Daoy (cell line): ENCODE data around the gene SCAMP2. TPM values are rescaled to one million over a fixed set of nuclear protein-coding genes. Genes with fewer than 3 reads are reported as not detected.

Experiments used
- DNase-seq: peaks from one replicate; pipeline ENCODE4 v3.0.0-alpha.2; 2015; ENCODE audit warnings: low read depth
- total RNA-seq: library from RNA; depleted of rRNA; stranded (reverse); fragments of >200 nt; shearing (Covaris generic); gene quantifications from 2 replicates; pipeline ENCODE4 v1.2.3, GENCODE V29; 2014

SCAMP2 gene
- total RNA-seq, 1 experiment from 2014 or later, result 15.9 TPM

DNA sequence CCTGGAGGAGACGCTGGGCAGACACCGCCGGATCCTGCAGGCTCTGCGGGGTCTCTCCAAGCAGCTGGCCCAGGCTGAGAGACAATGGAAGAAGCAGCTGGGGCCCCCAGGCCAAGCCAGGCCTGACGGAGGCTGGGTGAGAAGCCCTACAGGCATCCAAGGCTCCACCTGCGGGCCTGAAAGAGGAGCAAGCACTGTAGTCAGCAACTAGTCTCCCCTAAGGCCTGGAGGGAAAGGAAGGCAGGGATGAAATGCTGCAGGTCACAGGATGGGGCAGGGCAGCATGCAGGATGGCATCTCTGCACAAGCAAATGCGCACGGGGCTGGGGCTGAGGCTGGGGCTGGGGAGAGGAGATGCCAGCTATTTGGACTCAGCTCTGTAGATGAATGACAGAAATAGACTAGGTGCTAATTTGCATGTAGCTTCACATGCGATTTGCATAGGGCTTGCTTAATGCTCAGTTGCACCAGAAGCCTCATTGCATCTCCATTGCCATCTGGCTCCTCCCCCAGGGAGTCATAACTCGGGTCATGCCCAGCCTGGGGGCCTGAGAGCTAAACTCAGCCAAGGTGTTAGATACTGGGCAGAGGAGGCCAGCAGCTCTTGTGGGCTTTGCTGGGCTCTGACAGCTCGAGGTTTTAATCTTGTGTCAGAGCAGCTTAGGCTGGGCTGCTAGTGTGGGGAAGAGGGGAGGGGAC lies 51.9 kb downstream of the SCAMP2 start:
- no peak for DNase-seq

DNA sequence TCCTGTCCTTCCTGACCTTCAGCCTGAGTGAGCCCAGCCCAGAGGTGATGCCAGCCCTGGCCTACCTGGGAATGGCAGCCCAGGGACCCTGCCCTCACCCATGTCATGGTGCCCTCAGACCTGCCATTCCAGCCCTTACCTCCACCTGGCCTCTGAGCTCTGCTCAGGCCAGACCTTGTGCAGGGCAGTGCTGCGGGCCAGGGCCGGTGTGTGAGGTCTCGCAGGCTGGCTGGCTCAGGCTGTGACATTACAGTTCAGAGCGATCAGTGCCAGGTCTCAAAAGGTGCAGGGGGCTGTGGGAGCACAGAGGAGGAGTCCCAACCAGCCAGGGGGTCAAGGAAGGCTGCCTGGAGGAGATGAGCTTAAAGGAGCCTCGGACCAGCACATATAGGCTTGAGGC lies 53.1 kb downstream of the SCAMP2 start:
- DNase-seq, result no peak

DNA sequence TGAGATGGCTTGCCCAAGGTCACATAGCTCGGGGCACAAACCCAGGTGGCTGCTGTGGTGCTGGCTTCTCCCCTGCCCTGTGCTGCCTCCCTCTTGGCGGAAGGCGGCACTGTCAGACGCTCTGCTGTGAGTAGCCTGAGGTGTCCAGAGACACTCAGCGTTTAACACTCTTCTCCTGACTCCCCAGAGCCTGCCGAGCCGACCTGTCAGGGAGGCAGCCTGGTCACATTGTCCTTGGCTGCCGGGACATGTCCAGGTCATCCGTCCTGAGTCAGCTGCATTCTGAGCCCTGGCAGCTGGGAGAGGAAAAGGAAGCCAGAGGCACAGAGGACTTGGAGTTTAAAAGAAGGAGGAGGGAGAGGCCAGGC lies 55.8 kb downstream of the SCAMP2 start:
- DNase-seq, result no peak

DNA sequence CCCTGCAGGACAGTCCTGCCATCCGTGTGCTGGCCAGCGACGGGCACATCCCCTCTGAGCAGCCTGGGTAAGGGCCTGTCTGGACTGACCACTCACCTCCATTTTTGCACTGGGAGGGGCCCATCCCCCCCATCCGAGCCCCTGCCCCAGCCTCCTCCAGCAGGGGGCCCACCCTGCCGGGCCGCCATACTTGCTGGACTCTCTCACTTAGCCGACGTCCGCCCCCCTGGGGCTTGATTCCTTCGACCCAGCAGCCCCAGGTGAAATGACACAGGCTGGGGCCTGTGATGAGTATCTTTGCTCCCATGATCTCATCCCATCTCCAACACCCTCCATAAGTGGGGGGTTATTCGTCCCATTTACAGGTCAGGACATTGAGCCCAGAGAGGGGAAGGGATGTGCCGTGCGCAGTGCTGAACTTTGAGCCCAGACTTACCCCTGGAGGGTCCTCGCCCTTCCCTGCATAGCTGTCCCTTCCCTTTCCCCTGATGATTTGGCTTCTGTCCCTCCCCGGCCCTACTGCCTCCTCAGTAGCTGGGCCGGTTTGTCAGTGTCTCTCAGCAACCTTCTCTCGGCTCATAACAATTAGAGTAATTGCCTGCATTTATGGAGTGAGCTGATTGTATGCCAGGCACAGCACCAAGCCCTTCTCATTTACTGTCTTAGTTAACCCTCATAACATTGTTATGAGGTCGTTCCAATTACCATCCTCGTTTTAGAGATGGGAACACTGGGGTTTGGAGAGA lies 56.4 kb downstream of the SCAMP2 start:
- no peak for DNase-seq

DNA sequence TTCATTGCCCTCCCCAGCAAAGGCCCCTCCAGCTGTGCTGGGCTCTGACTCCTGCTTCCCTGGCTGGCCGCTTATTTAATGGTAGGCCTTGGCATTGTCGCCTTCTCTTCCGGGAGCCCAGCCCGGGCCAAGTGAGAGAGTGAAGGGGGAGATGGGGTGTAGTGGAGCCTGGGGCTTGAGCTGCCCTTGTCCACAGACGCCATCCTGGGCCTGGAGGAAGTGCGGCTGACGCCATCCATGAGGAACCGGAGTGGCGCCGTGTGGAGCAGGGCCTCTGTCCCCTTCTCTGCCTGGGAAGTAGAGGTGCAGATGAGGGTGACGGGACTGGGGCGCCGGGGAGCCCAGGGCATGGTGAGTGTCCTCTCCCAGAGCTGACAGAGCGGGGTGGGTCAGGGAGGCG lies 57.2 kb downstream of the SCAMP2 start:
- no peak for DNase-seq

DNA sequence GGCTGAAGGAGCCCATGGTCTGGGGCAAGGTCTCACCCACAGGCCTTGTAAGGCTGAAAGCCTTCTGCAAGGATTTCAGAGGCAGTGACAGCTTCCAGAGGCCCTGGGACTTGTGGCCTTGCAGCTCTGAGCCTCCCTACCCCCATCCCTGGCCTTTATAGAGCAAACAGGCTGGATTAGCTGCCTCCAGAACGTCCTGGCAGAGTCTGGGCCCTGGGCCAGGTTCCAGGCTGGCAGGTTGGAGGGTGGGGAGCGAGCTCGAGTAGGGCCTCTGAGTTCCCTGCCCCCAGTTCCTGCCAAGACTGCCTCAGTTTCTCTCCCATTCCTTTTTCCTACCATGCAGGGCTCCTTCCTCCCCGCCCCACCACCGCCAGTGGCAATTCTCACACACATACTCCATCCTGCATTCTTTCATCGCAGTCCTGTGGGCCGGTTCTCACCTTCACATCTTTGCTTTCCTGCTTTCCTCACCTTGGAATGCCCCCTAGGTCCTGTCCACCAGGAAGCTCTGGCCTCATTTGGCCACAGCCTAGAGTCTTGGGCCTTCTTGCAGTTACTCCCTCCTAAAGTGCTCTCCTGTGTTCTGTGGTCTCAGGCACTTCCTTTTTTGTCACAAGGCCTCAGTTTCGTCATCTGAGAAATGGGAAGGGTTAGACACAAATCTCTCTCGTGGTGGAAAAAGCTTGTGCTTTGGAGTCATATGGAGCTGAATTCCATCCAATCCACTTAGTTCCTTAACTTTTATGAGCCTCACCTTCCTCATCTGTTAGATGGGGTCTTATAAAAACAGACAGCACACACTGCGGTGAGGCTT lies 57.8 kb downstream of the SCAMP2 start:
- DNase-seq, result no peak

DNA sequence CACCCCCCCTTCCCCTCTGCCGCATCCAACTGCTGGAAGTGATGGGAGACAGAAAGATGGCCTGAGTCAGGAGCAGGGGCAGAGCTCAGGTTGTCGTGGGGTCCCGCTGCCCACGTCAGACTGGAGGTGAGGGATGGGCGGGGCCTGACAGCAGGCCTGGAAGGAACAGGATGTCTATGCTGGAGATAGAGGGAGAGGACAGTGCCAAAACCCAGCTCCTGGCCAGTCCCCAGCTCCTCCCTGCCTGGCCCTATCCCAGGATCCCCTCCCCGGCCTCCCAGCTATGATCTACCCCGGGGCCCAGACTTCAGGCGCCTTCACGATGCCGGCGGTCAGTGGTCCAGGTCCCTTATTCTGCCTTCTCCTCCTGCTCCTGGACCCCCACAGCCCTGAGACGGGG lies 60.6 kb downstream of the SCAMP2 start, which contains the start of gene LMAN1L:
Gene LMAN1L (plus strand): TSS at position 303 of the 400 bp plus-strand sequence. CDS start 20 bp downstream, at position 323.
- DNase-seq, result no peak

DNA sequence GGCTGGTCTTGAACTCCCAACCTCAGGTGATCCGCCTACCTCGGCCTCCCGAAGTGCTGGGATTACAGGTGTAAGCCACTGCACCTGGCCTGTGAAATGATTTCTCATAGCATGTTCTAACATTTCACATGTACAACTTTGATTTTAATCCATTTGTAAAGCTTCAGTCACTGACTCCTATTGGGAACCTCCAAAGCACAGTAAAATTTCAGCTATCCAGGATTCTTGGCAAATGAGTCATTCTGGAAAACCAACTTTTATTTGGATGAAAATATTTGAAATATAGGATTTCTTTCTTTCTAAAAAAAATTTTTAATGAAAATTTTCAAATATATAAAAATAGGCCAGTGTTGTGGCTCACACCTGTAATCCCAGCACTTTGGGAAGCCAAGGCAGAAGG lies 63.2 kb downstream of the SCAMP2 start:
- no peak for DNase-seq

DNA sequence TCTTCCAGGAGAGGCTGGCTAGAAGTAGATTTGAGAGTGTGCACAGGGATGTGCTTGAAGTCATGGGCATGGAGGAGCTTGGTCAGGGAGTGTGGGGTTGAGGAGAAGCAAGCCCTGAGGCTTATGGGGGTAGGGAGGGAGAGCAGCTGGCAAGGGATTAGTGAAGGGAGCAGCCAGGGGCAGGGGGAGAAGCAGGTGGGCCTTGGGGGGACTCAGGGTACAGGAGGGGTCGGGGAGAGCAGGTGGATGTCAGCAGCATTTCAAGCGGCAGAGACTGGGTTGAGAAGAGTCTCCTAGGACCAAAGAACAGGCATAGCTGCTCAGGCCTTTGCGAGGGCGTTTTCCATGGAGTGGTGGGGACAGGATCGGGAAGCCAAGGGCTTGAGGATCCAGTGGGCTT lies 63.9 kb downstream of the SCAMP2 start:
- DNase-seq, result no peak

DNA sequence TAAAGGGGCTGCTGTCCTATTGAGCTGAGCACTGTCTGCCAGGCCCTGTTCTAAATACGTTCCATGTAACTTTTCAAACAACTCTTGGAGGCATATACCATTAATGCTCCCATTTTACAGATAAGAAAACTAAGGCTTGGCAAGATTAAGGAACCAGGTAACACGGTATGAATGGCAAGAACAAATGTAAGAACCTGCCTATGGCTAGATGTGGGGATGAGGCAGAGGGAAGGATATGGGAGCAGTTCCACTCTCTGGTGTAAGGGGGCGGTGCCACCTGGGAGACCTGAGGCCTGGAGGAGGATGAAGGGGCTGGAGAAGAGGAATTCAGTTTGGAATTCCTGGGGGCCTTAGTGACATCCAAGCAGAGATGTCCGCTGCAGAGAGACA lies 64.3 kb downstream of the SCAMP2 start:
- DNase-seq, result no peak

DNA sequence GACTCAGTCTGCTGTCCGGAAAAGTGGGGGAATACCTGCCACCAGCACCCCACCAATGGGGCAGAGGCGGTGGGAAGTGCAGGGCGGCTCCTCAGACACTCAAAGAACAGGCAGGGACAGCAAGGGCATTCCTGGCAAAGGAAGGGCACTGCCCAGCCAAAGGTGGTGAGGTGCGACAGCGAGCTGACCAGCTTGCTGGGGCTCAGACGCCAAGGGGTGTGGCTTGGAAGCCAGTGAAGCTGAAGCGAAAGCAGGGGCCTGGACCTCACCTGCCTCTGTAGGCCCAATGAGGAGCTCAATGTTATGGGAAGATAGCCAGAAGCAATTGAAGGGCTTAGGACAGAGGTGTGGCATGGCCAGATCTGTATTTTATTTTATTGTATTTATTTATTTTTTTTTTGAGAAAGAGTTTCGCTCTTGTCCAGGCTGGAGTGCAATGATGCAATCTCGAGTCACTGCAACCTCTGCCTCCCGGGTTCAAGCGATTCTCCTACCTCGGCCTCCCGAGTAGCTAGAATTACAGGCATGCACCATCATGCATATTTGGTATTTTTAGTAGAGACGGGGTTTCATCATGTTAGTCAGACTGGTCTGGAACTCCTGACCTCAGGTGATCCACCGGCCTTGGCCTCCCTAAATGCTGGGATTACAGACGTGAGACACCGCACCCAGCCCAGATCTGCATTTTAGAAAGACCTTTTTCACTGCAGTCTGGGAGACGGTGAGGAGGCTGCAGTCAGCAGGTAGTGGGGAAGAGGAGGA lies 64.9 kb downstream of the SCAMP2 start:
- no peak for DNase-seq

DNA sequence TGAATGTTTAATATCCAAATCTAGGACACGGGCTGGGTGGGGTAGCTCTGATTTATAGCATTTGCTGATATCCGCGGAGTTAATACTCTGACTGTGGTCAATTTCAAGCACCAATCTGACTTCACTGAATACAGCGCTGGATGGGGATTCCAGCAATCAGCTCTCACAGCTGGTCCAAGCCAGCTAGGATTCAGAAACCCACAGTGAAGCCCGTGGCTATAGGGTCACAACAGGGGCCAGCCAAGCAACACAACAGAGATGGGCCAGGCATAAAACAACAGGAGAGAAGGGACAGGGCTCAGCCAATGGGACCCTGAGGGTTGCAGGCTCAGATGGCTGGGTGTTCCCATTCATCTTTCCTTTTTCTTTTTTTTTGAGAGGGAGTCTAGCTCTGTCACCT lies 65.9 kb downstream of the SCAMP2 start:
- DNase-seq, result no peak

DNA sequence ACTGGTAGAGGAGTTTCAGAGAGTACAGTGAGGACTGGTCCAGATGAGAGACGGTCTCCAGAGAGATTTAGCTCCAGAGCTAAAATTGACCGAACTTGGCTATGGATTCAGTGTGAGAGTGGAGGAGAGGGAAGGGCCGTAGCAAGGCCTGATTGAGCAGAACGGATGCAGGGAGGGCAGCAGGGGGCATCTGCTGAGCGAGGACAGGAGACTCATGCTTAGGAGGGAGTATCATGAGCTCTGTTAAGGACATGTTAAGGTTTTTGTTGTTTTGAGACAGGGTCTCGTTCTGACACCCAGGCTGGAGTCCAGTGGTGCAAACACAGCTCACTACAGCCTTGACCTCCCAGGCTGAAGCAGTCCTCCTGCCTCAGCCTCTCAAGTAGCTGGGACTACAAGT lies 68.2 kb downstream of the SCAMP2 start:
- no peak for DNase-seq

DNA sequence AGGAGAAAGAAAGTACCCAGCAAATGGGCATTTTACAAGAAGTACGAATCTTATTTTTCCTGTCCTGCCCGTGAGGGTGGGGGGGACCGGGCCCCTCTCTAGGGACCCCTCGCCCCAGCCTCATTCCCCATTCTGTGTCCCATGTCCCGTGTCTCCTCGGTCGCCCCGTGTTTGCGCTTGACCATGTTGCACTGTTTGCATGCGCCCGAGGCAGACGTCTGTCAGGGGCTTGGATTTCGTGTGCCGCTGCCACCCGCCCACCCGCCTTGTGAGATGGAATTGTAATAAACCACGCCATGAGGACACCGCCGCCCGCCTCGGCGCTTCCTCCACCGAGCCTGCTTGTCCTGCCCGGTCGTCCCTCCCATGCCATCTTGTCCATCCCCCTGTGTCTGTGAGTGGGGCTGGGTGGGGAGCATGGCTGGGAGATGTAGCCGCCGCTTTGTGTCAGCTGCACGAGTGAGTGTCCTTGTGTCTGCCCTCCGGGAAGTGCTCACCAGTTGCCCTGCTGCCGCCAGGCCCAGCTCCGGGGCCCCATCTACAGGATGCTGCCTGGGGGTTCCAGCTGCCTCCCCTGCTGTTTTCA lies 70.2 kb downstream of the SCAMP2 start:
- DNase-seq, result no peak

DNA sequence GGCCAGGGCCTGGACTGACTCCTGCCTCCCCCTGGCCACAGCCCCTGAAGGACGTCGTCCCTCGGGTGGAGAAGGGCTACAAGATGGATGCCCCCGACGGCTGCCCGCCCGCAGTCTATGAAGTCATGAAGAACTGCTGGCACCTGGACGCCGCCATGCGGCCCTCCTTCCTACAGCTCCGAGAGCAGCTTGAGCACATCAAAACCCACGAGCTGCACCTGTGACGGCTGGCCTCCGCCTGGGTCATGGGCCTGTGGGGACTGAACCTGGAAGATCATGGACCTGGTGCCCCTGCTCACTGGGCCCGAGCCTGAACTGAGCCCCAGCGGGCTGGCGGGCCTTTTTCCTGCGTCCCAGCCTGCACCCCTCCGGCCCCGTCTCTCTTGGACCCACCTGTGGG lies 70.9 kb downstream of the SCAMP2 start:
- no peak for DNase-seq

DNA sequence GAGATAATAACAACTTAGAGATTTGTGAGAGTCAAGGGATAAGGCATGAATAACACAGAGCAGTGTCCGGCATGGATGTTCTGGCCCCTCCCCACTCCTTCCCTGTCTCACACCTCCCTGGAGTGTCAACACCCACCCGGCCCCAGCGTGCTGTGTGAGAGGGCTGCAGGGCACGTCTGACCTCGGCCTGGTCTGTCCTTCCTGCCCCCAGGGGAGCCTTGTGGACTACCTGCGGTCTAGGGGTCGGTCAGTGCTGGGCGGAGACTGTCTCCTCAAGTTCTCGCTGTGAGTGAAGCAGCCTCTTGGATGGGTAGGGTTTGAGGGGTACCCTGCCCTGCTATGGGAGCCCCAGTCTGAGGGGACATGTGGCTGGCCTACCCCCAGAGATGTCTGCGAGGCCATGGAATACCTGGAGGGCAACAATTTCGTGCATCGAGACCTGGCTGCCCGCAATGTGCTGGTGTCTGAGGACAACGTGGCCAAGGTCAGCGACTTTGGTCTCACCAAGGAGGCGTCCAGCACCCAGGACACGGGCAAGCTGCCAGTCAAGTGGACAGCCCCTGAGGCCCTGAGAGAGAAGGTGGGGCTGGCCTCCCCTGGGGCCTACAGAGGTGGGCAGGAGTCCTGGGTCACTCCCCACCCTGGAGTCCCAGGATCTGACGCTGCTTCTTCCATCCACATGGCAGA lies 71.7 kb downstream of the SCAMP2 start:
- no peak for DNase-seq

DNA sequence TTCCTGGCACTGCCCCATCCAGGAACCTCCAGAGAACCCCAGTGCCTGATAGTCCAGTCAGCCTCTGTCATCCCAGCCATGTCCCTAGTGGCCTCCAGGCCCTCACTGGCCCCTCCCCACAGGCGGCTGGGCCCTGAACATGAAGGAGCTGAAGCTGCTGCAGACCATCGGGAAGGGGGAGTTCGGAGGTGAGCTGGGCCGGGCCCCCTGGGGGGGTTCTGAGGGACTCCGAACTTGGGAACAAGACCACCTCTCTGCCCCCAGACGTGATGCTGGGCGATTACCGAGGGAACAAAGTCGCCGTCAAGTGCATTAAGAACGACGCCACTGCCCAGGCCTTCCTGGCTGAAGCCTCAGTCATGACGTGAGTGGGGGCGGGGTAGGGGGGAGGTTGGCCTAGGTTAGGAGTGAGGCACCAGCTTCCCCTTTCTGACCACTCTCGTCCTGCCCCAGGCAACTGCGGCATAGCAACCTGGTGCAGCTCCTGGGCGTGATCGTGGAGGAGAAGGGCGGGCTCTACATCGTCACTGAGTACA lies 72.5 kb downstream of the SCAMP2 start:
- no peak for DNase-seq

DNA sequence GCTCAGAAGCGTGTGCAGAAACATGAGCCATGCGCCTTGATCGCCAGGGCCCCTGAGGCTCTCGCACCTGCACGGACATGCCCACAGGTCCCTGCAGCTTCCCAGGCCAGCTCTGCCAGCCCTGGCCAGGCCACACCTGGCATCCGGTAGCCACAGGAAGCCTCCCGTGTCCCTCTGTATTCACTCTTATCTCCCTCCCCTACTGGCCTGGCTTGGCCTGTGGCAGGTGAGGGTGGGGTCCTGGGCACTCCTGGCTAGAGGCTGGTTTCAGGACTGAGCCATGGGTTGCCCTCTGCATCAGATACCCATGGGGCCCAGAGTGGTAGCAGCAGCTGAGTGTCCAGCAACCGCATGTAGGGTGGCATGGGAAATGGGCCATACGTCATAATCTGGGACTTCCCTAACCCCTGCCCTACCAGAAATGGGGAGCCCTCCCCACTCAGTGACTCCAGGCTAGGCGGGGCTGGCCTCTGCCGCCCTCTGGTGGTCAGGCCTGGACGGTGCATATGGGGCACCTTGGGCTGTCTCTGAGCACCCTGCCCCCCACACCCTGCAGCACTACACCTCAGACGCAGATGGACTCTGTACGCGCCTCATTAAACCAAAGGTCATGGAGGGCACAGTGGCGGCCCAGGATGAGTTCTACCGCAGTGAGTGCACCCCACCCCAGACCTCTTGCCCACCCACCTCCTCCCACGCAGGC lies 73.2 kb downstream of the SCAMP2 start:
- DNase-seq, result peak; percentile 84

DNA sequence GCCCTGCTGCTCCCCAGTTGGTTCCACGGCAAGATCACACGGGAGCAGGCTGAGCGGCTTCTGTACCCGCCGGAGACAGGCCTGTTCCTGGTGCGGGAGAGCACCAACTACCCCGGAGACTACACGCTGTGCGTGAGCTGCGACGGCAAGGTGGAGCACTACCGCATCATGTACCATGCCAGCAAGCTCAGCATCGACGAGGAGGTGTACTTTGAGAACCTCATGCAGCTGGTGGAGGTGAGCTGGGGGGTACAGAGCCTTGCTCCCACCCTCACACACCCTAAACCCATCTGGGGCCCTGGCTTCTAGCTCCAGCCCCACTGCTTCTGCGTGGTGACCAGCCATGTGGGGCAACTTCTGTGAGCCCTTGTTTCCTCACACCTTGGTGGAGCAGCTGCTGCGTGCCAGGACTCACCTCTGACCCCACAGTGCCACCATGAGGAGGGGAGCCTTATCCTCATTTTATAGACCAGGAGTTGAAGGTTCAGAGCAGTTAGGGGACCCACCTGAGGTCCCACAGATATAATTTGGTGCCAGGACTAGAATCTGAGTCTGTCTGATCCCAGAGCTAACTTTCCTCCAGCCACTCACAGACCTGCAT lies 73.8 kb downstream of the SCAMP2 start:
- no peak for DNase-seq
